Epithelial cell of proximal tubule (primary cell): ENCODE data around the gene AUH. TPM values are rescaled to one million over a fixed set of nuclear protein-coding genes. Genes with fewer than 3 reads are reported as not detected.

ENCODE experiments used
- DNase-seq: peaks from one replicate; pipeline ENCODE4 v3.0.0-alpha.2; 2011; ENCODE audit warnings: low read depth
- H3K4me3 ChIP-seq: 2 replicates; pipeline ENCODE4 v1.5.1; 2011; ENCODE audit warnings: low read depth, mild to moderate bottlenecking, low read length
- total RNA-seq: library from RNA; depleted of rRNA; stranded (reverse); fragments of >200 nt; gene quantifications from 2 replicates; pipeline ENCODE4 v1.2.3, GENCODE V29; 2015
- TF ChIP-seq, protein P1 (sequence below): conservative IDR thresholded peaks from 2 replicates; pipeline ENCODE4 v1.5.1; 2012; ENCODE audit warnings: low read depth, mild to moderate bottlenecking, low read length

The AUH gene
- total RNA-seq, 1 donor from 2014 or later = 16.8 TPM

DNA sequence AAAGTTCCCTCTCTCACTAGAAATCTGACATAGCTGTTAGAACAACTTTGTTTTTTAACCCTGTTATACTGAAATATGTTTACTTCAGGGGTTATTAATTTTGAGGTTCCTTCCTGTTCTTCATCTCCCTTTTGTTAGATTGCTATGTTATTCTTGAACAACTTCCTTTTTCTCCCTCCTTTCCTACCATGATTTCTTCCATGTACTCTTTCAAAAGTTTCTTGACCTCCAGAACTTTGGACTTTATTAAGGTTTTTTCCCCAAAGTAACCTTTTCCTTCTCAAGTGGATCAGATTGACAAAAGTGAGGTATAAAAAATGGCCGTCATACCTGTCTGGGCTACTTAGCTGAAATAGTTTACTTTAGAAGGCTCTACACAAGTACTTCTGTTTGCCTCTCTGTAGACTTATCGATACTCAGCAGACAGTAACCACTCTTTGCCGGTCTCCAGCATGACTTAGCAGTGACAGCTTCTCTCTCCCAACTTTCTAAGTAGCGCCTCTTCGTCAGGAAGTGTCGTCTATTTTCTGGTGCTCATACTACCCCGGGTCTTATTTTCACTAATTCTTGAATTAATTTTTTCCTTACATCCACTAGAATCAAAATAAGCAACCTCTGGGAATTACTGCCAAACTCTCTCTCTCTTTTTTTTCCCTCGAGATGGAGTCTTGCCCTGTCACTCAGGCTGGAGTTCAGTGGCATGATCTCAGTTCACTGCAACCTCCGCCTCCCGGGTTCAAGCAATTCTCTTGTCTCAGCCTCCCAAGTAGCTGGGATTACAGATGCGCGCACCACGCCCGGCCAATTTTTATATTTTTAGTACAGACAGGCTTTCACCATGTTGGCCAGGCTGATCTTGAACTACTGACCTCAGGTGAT is 42.2 kb upstream of the AUH start:
- no peak overlapping the region for H3K4me3 ChIP-seq
- no peak for DNase-seq
- TF ChIP-seq, protein P1, sequence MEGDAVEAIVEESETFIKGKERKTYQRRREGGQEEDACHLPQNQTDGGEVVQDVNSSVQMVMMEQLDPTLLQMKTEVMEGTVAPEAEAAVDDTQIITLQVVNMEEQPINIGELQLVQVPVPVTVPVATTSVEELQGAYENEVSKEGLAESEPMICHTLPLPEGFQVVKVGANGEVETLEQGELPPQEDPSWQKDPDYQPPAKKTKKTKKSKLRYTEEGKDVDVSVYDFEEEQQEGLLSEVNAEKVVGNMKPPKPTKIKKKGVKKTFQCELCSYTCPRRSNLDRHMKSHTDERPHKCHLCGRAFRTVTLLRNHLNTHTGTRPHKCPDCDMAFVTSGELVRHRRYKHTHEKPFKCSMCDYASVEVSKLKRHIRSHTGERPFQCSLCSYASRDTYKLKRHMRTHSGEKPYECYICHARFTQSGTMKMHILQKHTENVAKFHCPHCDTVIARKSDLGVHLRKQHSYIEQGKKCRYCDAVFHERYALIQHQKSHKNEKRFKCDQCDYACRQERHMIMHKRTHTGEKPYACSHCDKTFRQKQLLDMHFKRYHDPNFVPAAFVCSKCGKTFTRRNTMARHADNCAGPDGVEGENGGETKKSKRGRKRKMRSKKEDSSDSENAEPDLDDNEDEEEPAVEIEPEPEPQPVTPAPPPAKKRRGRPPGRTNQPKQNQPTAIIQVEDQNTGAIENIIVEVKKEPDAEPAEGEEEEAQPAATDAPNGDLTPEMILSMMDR = no peak

DNA sequence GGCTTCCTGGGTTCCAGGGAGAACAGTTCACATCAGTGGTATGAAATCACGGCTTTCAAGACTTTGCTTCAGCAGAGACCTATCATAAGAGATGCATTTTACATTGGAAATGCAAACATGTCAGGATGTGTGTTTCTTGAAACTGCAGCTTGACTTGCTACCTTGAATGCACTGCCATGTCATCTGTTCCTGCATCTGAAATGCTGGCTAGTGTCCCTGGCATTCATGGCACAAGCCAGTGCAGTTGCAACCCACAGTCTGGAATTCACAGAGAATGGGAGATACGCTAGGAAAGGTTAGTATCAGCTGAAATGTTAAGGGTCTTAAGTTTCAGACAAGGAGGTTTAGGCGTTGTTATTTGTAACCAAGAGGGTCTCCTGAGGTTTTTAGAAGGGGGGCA is 37.2 kb upstream of the AUH start:
- no peak for DNase-seq
- TF ChIP-seq, protein P1 = no peak
- no peak overlapping the region for H3K4me3 ChIP-seq

- TF ChIP-seq, protein P1 = no peak
- DNase-seq = no peak
- H3K4me3 ChIP-seq = no peak overlapping the region
Observed at GRCh38 chr9:91395553-91396471, 34.1 kb upstream of the AUH start.

DNA sequence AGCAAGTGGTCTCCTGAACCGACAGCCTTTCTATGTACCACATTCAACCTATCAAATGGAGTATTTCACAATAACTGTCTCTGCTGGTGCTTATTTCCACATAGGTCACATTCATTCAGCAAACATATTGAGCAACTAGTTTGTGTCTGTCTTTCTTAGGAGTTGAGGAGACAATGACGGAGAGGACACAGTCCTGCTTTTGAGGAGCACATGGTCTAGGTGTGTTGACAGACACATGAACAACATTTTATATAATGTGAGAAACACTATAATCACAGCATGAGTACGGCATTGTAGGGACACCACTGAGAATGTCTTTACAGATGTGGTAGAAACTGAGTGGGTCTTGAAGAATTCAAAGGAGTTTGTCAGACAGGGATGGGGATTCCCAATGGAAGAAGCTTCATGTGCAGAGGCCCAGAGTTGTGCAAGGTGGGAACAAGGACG is 33.4 kb upstream of the AUH start:
- TF ChIP-seq, protein P1 = no peak
- H3K4me3 ChIP-seq = no peak overlapping the region
- no peak for DNase-seq

DNA sequence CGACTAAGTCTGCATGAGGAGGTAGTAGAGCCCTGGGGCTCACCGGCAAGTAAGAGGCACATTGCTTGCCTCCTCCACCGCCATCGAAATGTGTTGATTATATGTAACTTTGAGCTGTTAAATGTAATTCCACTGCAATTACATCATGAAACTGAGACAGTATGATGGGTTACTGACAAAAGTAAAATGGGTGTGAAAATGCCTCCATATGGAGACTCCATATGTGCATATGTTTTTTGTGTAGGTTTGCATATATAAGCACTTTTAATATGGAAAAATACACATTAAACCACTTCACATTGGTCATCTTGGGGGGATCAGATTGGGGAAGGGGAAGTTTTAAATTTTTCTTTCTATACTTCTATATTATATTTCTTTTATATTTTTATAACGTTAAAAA is 32.1 kb upstream of the AUH start:
- H3K4me3 ChIP-seq = no peak overlapping the region
- DNase-seq = no peak
- TF ChIP-seq, protein P1 = no peak

GRCh38 chr9:91392435-91392834 is 30.7 kb upstream of the AUH start:
- TF ChIP-seq, protein P1 = no peak
- no peak overlapping the region for H3K4me3 ChIP-seq
- DNase-seq = no peak
